Measurements from ENCODE around the gene FCF1. TPM values are rescaled to one million over a fixed set of nuclear protein-coding genes. Genes with fewer than 3 reads are reported as not detected.

FCF1 gene
- total RNA-seq, 1 donor from 2014 or later = 32.0 TPM

GRCh38 chr14:74763803-74764531 lies 51.0 kb downstream of the FCF1 start:
- no peak for DNase-seq (ENCODE audit: low read depth, low spot score)

GRCh38 chr14:74765721-74766120 lies 52.8 kb downstream of the FCF1 start:
- DNase-seq (ENCODE audit: low read depth, low spot score) = no peak

GRCh38 chr14:74771399-74771798 lies 58.5 kb downstream of the FCF1 start:
- no peak for DNase-seq (ENCODE audit: low read depth, low spot score)

- no peak for DNase-seq (ENCODE audit: low read depth, low spot score)
These were observed 71.7 kb downstream of the FCF1 start for GRCh38 chr14:74784634-74785033.

GRCh38 chr14:74785056-74785613 lies 72.2 kb downstream of the FCF1 start:
- no peak for DNase-seq (ENCODE audit: low read depth, low spot score)

- DNase-seq (ENCODE audit: low read depth, low spot score) = no peak
These were observed 73.9 kb downstream of the FCF1 start for GRCh38 chr14:74786796-74787315.

Other genes starting within 250 kb of the FCF1 start
- 238 and 317 TPM in 2 replicates for gene NPC2, start 219.8 kb upstream of the FCF1 start, total RNA-seq
- 12.0 and 16.7 TPM in 2 replicates for gene ISCA2, start 219.4 kb upstream of the FCF1 start, total RNA-seq
- gene LTBP2, start 100.9 kb upstream of the FCF1 start, total RNA-seq = 122 and 232 TPM in 2 replicates
- gene AREL1, start 64 bp upstream of the FCF1 start, total RNA-seq = 32.2 and 34.4 TPM in 2 replicates
- 22.5 and 28.7 TPM in 2 replicates for gene YLPM1, start 50.2 kb downstream of the FCF1 start, total RNA-seq
- gene PROX2, start 163.0 kb downstream of the FCF1 start, total RNA-seq = not detected in 2 replicates
- gene DLST, start 168.8 kb downstream of the FCF1 start, total RNA-seq = 66.0 and 75.3 TPM in 2 replicates
- gene RPS6KL1, start 210.1 kb downstream of the FCF1 start, total RNA-seq = 11.5 and 14.8 TPM in 2 replicates
- 209 and 564 TPM in 2 replicates for gene PGF, start 242.5 kb downstream of the FCF1 start, total RNA-seq